HG03039 (cell line): ENCODE data around the gene CLIC5.

ENCODE experiments used
- ATAC-seq: cut with Tn5 transposase; IDR thresholded peaks from one replicate; pipeline ENCODE4 v1.9.1; 2021; ENCODE audit warnings: mild to moderate bottlenecking, moderate library complexity; ENCODE audit not compliant: unreplicated experiment

The CLIC5 gene

DNA sequence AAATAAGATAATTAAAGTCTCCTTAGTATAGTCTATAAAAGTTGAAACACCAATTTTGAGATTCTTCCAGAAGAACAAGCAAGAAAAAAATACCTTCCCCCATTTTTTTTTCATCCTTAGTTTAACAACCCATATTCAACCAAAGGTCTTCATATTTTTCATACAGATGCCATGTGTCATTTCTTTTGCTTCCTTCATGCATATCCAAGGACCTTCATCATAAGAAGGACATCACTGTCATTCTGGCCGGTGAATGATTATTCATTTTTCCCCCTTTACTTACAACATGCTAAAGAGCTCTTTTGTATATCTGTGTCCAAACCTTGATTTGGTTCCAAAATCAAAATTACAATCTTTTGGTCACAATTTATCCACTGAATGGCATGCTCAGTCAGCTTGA is 21.3 kb upstream of the CLIC5 start:
- ATAC-seq = no peak

DNA sequence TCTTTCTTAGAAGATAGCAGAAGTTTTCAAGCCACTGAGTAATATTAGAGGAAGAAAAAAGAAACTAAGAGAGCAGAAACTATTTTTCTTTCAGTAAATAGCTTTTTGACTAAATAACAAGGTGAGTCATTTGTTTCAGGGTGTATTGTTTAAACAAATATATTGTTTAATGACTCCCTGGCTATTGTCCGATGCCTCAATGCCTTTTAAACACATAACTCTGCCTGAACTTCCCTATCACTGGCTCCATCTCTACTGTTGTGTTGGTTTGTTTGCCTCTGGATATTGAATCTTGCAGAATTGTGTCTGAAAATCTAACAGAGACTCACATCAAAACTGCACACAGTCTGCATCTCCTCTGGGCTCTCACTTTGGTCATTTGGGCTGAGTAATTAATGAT is 19.6 kb upstream of the CLIC5 start:
- ATAC-seq = no peak

DNA sequence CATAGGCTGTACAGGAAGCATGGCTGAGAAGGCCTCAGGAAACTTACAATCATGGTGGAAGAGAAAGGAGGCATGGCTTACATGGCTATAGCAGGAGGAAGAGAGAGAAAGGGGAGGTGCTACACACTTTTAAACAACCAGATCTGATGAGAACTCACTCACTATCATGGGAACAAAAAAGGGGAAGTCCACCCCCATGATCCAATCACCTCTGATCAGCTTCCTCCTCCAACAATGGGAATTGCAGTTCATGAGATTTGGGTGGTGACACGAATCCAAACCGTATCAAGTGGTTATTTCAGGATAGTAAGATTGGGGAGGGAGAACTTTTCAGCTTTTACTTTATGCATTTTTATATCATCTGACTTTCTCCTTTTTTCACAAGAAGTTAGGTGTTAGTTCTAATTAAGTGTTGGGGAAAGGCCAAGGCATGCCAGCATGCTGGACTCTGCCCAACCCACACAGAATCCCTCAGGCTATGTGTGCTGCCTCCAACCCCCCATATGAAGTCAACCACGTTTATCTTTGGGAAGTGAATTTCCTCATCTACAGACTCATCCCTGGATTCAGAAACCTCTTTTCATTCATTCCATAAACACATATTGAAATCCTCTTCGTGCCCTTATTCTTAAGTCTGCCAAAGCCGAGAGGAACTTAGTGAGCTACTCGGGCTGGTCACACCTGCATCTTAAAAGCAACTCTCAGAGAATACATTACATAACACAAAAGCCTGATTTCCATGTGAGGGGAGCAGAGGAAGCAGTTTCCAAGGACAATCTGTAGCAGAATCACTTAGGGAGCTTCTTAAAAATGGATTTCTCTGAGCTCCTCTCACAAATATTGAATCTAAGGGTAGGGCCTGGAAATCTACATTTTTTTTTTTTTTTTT is 16.7 kb upstream of the CLIC5 start:
- no peak for ATAC-seq

DNA sequence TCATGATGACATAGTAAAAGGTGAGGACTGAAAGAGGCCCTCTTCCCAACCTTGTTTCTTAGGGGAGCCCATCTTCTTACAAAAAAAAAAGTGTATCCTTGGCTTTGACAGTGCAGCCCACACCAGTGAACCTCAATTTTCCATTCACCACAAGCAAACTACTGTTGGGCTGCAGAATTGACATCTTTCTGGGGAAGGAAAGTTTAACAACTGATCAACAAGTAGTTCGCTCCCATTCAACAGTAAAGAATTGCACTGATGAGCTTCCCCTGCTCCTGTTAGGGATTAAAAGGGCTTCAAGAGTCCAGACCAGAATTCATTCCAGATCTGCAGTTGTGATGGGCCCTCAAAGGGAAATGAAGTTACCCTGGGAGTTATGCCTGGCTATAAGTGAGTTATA is 13.9 kb upstream of the CLIC5 start:
- ATAC-seq = no peak

DNA sequence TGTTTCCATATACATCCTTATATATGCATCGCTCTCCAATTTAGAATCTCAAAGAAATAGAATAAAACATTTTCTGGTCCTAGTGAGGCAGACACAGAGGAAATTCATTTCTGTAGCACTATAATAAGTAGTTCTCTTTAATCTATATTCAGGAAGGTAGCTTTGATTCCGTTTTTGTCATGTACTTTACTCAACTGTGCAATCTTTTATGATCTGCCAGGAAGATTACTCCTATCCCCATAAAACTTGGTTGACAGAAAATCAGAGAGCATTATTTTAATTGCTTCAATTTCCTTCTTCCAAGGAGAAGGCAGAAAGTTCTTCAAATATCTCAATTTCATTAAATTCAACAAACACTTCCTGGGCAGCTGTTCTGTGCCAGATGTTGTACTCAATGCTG is 10.6 kb upstream of the CLIC5 start:
- no peak for ATAC-seq

DNA sequence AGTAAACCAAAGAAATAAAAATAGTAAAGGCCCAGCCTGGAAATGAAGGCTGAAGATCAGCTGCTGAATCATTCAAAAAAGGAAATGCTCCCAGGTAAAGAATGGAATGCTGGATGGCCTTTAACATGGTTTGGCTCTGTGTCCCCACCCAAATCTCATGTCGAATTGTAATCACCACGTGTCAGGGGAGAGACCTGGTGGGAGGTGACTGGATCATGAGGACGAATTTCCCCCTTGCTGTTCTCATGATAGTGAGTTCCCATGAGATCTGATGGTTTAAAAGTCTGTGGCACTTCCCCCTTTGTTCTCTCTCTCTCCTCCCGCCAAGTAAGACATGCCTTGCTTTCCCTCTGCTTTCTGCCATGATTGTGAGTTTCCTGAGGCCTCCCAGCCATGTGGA is 9.9 kb upstream of the CLIC5 start:
- no peak for ATAC-seq

DNA sequence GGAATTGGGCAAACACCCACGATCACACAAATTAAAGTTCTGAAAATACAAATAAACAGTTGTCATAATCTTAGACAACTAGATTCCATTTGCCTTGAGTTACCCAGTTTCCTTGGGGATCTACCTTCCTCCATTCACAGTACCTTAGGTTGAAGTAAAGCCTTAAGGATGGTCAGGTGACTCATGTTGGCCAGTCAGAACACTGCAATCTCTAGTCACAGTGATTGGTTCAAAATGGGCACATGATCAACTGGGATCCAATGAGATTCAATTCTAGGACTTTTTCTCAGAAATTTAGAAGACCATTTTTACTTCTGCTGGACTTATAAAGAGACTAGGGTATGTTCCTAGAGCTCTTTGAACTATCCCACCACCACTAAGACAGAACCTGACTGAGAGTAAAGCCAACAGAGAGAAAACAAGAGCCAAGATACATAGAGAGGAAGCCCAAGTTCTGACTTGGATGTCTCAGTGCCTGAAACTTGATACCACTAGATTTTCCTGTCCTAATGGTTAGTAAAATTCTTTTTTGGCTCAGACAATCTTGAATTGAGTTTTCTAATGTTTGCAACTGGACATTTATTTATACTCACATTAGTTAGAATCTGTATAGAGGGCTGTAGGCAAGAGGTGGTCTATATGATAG is 8.6 kb upstream of the CLIC5 start:
- no peak for ATAC-seq

DNA sequence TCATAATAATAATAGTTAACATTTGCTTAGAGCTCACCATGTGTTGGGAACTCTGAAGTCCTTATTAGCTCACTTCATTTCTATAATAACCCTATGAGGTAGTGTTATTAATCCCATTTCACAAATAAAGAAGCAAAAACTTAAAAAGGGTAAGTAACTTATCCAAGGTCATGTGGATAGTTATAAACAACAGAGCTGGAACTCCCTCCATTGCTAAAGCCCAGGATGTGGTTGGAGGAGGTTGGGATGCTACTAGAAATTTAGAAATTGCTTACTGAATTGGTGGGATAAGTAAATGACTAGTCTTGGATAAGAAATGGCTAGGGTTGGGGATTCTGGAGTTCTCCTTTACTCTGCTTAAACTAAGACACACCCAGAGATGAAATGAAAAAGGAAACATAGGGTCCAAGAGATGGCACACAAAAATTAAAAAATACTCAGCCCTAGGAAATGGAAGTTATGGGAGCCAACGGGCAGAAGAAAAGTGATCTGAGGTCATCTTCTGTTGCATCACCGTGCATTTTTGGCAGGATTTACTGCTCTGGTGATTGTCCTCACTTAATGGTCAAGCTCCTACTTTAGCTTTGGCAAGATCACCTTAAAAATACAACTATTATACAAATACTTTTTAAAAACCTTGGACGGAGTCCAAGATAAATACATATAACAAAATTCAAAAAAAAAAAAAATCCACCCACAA is 7.7 kb upstream of the CLIC5 start:
- no peak for ATAC-seq

DNA sequence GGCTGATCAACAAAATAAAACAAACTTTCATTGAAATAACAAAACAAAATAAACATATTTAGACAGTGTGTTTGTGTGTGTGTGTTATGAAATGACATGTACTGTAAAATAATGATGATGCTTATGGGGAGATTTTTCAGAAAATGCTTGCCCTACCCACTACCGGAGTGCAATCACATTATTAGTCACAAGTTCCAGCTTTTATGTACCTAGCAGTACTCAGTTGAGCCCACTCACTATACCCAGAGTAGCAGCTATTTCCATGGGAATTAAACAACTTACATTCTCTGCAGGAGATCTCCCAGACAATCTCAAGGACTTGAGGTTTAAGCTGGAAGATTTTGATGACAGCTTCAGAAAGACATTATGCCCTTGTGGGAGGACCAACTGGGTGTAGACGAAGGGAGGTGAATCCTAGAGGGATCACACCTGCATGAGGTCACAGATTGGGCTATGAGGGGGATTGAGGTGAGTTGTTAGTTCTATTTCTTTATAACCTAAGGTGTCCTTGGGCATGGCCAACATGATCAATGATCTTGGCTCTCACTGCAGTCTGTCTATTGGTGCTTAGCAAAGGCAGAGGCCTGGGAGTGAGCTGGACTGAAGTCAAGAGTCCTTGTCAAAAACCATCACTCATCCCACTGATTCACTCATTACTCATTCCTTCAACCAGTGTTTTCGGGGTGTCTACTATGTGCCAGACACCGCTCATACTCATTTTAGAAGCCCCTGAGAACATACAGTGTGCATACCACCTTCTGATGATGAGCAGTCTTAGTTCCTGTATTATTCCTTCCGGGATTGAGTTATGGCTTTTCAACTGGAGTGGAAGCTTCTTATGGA is 6.7 kb upstream of the CLIC5 start:
- no peak for ATAC-seq

DNA sequence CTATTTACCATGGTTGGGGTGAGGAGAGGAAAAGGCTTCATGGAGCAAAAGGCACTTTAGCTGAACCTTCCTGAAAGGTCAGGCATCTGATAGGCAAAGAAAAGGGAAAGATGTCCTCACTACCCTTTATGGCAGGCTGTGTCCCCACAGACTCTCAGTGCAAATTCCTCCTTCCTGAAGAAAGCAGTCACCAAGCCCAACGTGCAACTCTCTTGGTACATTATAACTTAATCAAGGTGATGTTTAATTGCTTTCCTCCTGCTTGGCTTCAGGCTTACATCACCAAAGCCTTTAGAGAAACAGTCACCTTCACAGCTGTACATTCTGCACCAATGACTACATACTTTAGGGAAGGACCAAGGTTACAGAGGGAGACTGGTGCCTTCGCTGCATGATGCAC is 2.1 kb upstream of the CLIC5 start:
- ATAC-seq = no peak

DNA sequence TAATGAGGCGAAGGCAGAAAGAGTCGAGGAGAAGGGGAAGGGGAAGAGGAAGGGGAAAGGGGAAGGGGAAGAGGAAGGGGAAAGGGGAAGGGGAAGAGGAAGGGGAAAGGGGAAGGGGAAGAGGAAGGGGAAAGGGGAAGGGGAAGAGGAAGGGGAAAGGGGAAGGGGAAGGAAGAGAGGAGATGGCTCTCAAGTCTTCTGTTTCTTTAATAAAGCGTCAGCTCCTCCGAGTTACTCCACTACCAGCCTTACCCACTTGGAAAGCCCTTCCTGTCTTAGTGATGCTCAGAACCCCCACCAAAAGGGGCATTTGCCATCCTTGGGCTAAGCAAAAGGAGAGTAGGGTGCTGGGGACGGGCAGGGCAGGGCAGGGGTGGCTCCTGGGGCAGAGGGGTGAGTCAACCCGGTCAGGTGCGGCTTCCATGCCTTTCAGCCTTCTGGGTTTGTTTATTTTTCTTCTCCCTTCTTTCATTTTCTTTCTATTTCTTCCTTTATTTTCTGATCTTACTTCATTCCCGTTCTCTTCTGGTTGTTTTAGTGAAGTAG is 476 bp upstream of the CLIC5 start:
- ATAC-seq = no peak

DNA sequence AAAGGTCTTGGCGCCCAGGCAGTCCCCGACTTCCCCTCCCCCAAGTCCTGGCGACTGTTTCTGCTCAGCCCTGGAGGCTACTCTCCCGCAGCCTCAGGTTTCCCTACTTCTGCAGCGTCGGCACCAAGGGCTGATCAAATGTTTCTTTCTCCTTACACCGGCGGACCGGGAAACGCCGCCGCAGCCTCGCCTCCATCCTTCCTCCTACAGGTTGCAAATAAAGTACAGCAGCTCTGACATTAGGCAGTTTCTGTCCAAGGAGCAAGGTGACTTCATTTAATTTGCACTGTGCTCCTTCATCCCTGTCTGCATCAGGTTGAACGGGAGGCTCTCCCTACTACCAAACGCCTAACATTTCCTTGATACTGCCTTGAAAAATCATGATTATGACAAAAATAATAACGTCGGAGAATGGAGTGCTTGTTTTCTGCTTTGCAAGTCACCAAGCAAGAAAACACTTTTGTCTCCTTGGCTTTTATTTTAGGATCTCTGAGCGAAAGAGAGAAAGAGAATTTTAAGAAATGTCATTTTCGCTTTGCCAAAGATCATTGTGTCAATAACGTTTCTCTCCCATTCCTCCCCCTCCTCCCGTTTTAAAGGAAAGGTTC is 1.0 kb downstream of the CLIC5 start:
- ATAC-seq = no peak

DNA sequence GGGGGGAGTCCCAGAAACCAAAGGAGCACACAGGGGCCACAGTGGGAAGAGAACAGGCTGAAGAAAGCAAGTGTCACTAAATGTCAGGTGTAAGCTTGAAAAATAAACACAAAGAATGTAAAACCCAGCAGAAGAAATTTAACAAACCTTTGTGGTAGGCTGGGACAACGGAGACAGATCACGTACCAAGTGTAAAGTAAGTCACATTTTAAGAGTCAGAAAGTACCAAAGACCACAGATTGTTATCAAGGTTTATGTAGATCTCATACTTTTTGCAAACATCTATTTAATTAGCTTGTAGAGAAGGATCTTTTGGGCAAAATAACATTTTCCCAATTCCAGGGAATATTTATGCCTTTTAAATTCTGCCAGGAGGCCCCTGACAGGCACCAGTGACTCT is 1.6 kb downstream of the CLIC5 start:
- ATAC-seq = no peak

DNA sequence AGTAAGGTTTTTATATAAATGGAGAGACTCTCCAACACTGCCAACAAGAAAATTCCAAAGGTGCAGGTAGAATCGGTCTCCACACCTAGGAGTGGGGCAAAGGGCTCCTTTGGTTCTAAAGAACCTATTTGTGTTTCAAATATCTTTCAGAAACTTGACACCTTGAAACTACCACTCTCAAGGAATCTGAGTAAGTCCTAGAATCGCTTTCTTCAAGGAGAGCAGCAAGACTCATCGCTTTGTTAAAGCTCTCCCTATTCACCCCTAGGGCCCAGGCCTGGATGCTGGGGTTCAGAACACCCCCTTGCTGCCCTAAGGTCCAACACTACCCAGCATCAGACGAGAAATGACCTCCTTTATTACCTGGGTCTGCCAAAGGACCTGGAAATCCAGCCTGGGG is 2.0 kb downstream of the CLIC5 start:
- no peak for ATAC-seq

DNA sequence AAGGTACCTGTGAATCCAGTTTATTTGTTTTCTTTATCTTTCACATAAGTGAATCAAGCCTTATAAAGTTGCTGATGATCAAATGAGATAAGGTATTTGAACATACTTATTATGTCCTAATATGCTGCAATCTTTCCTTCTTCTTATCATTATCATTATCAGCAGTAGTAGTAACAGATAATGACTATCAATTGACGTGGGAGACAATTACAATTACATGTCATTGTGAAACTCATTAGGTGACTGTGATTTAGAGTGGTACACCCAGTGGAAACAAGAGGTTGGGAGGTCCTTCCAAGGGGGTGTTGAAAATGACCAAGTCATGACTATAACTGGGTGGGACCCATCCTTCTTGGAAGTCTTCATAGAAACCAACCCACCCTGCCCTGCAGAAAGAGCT is 2.8 kb downstream of the CLIC5 start:
- ATAC-seq = no peak

DNA sequence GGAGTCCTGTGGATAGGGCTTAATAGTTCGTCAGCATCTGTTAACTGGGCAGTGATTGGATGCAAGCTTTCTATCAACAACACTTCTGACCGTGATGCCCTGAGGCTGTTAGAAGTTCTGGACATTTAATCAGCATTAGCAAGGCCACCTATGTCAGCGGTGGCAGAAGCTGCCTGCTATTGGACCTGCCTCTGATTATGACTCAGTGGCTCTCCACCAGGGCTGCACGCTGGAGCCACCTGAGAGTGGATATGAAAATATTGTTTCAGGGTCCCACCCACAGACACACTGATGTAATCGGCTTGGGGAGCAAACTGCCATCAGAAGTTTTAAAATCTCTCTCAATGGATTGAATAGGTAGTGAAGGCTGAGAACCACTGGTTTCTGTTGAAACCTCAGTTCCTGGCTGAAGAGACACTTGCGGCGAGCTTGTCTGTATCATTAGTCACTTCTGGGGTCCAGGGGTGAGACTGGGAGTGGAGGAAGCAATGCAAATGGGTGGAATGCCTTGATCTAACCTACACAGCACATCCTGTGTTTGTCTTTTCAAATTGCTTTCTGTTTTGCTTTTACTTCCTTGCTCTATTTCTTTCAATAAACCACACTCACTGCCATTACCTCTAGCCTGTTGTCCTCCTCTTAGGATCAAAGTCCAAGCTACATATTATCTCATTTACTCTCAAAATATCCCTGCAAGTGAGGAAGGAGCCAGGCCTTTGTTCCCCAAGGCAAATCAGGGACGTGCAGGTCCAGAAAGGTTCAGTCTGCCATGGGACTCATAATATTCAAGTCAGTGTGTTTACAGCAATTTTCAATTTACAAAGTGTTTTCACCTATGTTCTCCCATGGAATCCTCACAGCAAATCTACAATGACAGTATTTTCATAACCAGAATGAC is 4.2 kb downstream of the CLIC5 start:
- peak; percentile 94 for ATAC-seq

DNA sequence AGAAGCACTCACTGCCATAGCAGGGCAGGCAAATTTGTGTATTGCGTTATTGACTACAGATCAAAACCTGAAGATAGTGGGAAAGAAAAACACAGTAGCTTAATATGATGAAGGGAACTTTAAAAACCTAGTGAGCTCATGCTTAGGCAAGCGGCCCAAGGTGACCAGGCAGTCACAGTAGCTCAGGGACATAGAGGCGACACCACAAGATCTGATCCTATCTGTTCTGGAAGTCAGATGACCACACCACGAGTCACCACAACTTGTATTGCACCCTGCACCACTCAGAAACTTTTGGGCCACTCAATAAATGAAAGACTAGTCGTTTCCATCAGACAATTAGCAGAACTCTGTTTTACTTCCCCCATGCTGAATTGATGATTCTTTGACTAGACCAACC is 4.9 kb downstream of the CLIC5 start:
- no peak for ATAC-seq

DNA sequence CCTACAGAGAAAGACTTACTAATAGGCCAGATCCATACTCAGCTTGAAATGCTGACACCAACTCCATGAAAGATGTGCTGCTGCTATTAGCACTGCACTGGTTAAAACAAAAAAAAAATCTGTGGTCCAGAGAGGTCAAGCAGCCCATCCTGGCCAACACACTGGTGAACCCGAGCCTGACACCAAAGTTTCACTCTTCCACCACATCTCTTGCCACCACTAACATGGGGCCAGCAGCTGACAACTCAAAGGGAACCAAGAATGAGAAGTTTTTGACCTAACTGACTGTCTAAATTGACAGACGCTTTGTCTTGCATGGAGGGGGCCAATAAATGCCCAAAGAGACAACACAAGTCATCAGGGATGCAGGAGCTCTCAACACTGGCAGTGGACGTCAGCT is 5.4 kb downstream of the CLIC5 start:
- ATAC-seq = no peak

DNA sequence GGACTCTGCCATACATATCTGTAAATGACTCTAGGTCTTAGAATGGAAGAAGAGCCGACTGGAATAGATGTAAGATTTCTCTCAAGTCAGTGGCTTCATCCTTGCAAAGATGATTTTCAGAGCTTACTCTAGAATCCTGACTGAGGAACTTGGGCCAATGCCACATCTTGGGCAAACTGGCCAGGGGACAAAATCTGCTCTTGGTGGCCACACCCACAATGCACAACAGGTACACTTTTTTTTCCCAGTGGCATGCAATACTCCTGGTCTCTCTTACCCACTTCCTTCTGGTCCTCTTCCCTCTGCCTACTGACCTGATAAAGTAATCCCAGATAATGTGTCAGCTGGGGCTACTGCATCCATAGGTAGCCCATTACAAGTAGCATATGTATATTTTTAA is 13.4 kb downstream of the CLIC5 start:
- no peak for ATAC-seq
